Liver (tissue), 9 donors: ENCODE data around the gene OR2B6. TPM values are rescaled to one million over a fixed set of nuclear protein-coding genes. Genes with fewer than 3 reads are reported as not detected.
"Not testable (repeated sequence)": the region's sequence is repeated elsewhere in the genome, so short reads cannot be mapped to it uniquely, and the experiment has no call there.

Experiments used
- DNase-seq: peaks from one replicate; pipeline ENCODE4 v3.0.0-alpha.2; 2017; ENCODE audit warnings: low spot score
- H3K27ac ChIP-seq, 2 donors: one replicate each; pipeline ENCODE4 v1.7.0; 2013; ENCODE audit warnings: inconsistent platforms in 2 of 2, low read length in 2 of 2, control low read depth in 1 of 2, low read depth in 1 of 2, mild to moderate bottlenecking in 1 of 2
- H3K27me3 ChIP-seq, 4 donors: one replicate each; pipeline versions ENCODE4 v1.6.1 to v1.7.0; 2013; ENCODE audit warnings: low read length in 3 of 4, inconsistent platforms in 1 of 4, mild to moderate bottlenecking in 1 of 4, moderate library complexity in 1 of 4; ENCODE audit not compliant: control insufficient read depth in 4 of 4, insufficient read depth in 4 of 4
- H3K36me3 ChIP-seq, 4 donors: one replicate each; pipeline versions ENCODE4 v1.6.1 to v1.7.0; 2013; ENCODE audit warnings: low read length in 3 of 4, mild to moderate bottlenecking in 3 of 4, low read depth in 1 of 4, moderate library complexity in 1 of 4; ENCODE audit not compliant: control insufficient read depth in 4 of 4, insufficient read depth in 3 of 4
- H3K4me1 ChIP-seq, 4 donors: one replicate each; pipeline versions ENCODE4 v1.6.1 to v1.7.0; 2013; ENCODE audit warnings: low read length in 3 of 4, mild to moderate bottlenecking in 3 of 4, moderate library complexity in 1 of 4; ENCODE audit not compliant: control insufficient read depth in 4 of 4, insufficient read depth in 4 of 4
- H3K4me3 ChIP-seq, 3 donors: one replicate each; pipeline versions ENCODE4 v1.6.1 to v1.7.0; 2013; ENCODE audit warnings: low read length in 3 of 3, control low read depth in 1 of 3, low read depth in 1 of 3, mild to moderate bottlenecking in 1 of 3
- H3K9ac ChIP-seq, 2 donors: one replicate each; pipeline ENCODE4 v1.7.0; 2013; ENCODE audit warnings: low read length in 2 of 2, mild to moderate bottlenecking in 2 of 2, moderate library complexity in 2 of 2, control low read depth in 1 of 2, low read depth in 1 of 2
- H3K9me3 ChIP-seq, 4 donors: one replicate each; pipeline versions ENCODE4 v1.6.1 to v1.7.0; 2013; ENCODE audit warnings: low read length in 3 of 4; ENCODE audit not compliant: control insufficient read depth in 4 of 4
- EGR1 ChIP-seq, 2 donors: IDR thresholded peaks; 2 replicates each; pipeline ENCODE4 v1.6.1; 2016 to 2018; ENCODE audit warnings: antibody characterized with exemption in 2 of 2, low read depth in 2 of 2
- FOXA1 ChIP-seq: IDR thresholded peaks from 2 replicates; pipeline ENCODE4 v1.6.1; 2016; ENCODE audit warnings: antibody characterized with exemption
- FOXA2 ChIP-seq: IDR thresholded peaks from 2 replicates; pipeline ENCODE4 v1.6.1; 2016; ENCODE audit warnings: antibody characterized with exemption
- GABPA ChIP-seq, 2 donors: IDR thresholded peaks in 1 of 2; conservative IDR thresholded peaks in 1 of 2; 2 replicates each; pipeline ENCODE4 v1.6.1; 2016; ENCODE audit warnings: antibody characterized with exemption in 2 of 2, mild to moderate bottlenecking in 1 of 2, moderate library complexity in 1 of 2
- HNF4A ChIP-seq, 2 donors: conservative IDR thresholded peaks; 2 replicates each; pipeline ENCODE4 v1.6.1; 2016; ENCODE audit warnings: antibody characterized with exemption in 2 of 2, mild to moderate bottlenecking in 2 of 2
- HNF4G ChIP-seq: IDR thresholded peaks from 2 replicates; pipeline ENCODE4 v1.6.1; 2016; ENCODE audit warnings: antibody characterized with exemption
- MAX ChIP-seq: IDR thresholded peaks from 2 replicates; pipeline ENCODE4 v1.6.1; 2016; ENCODE audit warnings: antibody characterized with exemption
- NR2F2 ChIP-seq: IDR thresholded peaks from 2 replicates; pipeline ENCODE4 v1.6.1; 2016; ENCODE audit warnings: antibody characterized with exemption
- RAD21 ChIP-seq, 2 donors: IDR thresholded peaks; 2 replicates each; pipeline ENCODE4 v1.6.1; 2016; ENCODE audit warnings: antibody characterized with exemption in 2 of 2, mild to moderate bottlenecking in 2 of 2
- RXRA ChIP-seq, 2 donors: IDR thresholded peaks; 2 replicates each; pipeline ENCODE4 v1.6.1; 2017 to 2018; ENCODE audit warnings: antibody characterized with exemption in 2 of 2, mild to moderate bottlenecking in 1 of 2
- SP1 ChIP-seq: IDR thresholded peaks from 2 replicates; pipeline ENCODE4 v1.6.1; 2018; ENCODE audit warnings: antibody characterized with exemption, mild to moderate bottlenecking
- TAF1 ChIP-seq: conservative IDR thresholded peaks from 2 replicates; pipeline ENCODE4 v1.6.1; 2016; ENCODE audit warnings: antibody characterized with exemption, mild to moderate bottlenecking
- YY1 ChIP-seq: IDR thresholded peaks from 2 replicates; pipeline ENCODE4 v1.6.1; 2016; ENCODE audit warnings: antibody characterized with exemption, mild to moderate bottlenecking
- WGBS: extraction: QIAGEN DNeasy Blood & Tissue Kit; methylation state at CpG from one replicate; pipeline ENCODE4 v1.1.7; 2013; 5-methylcytosine and 5-hydroxymethylcytosine counted together
- polyA plus RNA-seq, 2 donors: library from polyadenylated mRNA; stranded (reverse) in 1 of 2; unstranded in 1 of 2; fragments of 200-250 nt in 1 of 2; fragments of >200 nt in 1 of 2; fragmentation: Nextera tagmentation in 1 of 2; extraction: Ambion mirVana in 1 of 2; gene quantifications; one replicate each; pipeline versions ENCODE4 v1.2.1 to v1.2.3, GENCODE V29; 2013 to 2015
- total RNA-seq, 2 donors: library from RNA; depleted of rRNA; stranded (reverse); fragments of >200 nt; gene quantifications; one replicate each; pipeline ENCODE4 v1.2.3, GENCODE V29; 2014
- TF ChIP-seq, protein P1 (sequence below): IDR thresholded peaks from 2 replicates; pipeline ENCODE4 v1.6.1; 2016; ENCODE audit warnings: antibody characterized with exemption
- TF ChIP-seq, protein P2 (sequence below): IDR thresholded peaks from 2 replicates; pipeline ENCODE4 v1.6.1; 2016; ENCODE audit warnings: antibody characterized with exemption
- TF ChIP-seq, protein P3 (sequence below): IDR thresholded peaks from 2 replicates; pipeline ENCODE4 v1.6.1; 2016; ENCODE audit warnings: antibody characterized with exemption, mild to moderate bottlenecking
- TF ChIP-seq, protein P4 (sequence below): fragments of 150-350 bp; IDR thresholded peaks from 2 replicates; pipeline ENCODE4 v1.5.1; 2017; ENCODE audit warnings: improper control_type of control experiment, low read depth, low read length; ENCODE audit not compliant: missing input control
- donor health status: healthy.
- donor health status: healthy.
- donor health status: healthy.
- donor health status: healthy.
- donor health status: healthy.

The OR2B6 gene
- total and polyA plus RNA-seq, 4 donors = 0.19 TPM; not detected in 3

GRCh38 chr6:27931209-27931608, 25.8 kb upstream of the OR2B6 start:
- Histone ChIP-seq H3K4me1 (no peaks in the 10 kb centered on the region), H3K9ac (no peak overlapping the region), H3K27me3 (no peaks in the 10 kb centered on the region), H3K9me3 (no peaks in the 10 kb centered on the region), H3K27ac (no peak overlapping the region), H3K4me3 (no peak overlapping the region), H3K36me3 (no peaks in the 10 kb centered on the region)
- no peak for DNase-seq
- 89% methylated on average over 2 of the region's 2 CpGs for WGBS
- no peak for TF ChIP-seq YY1
- no peak for TF ChIP-seq GABPA (IDR thresholded peaks at IDR 0.05 in 1 of 2, conservative IDR thresholded peaks at IDR 0.05 in 1 of 2)
- TF ChIP-seq, protein P1, sequence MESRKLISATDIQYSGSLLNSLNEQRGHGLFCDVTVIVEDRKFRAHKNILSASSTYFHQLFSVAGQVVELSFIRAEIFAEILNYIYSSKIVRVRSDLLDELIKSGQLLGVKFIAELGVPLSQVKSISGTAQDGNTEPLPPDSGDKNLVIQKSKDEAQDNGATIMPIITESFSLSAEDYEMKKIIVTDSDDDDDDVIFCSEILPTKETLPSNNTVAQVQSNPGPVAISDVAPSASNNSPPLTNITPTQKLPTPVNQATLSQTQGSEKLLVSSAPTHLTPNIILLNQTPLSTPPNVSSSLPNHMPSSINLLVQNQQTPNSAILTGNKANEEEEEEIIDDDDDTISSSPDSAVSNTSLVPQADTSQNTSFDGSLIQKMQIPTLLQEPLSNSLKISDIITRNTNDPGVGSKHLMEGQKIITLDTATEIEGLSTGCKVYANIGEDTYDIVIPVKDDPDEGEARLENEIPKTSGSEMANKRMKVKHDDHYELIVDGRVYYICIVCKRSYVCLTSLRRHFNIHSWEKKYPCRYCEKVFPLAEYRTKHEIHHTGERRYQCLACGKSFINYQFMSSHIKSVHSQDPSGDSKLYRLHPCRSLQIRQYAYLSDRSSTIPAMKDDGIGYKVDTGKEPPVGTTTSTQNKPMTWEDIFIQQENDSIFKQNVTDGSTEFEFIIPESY = no peak
- TF ChIP-seq, protein P2, sequence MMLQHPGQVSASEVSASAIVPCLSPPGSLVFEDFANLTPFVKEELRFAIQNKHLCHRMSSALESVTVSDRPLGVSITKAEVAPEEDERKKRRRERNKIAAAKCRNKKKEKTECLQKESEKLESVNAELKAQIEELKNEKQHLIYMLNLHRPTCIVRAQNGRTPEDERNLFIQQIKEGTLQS = no peak
- TF ChIP-seq SP1 = no peak
- TF ChIP-seq MAX = no peak
- TF ChIP-seq RXRA (IDR thresholded peaks at IDR 0.05) = no peak
- TF ChIP-seq HNF4A (conservative IDR thresholded peaks at IDR 0.05) = no peak
- TF ChIP-seq TAF1 = no peak
- TF ChIP-seq FOXA1 = no peak
- TF ChIP-seq, protein P3, sequence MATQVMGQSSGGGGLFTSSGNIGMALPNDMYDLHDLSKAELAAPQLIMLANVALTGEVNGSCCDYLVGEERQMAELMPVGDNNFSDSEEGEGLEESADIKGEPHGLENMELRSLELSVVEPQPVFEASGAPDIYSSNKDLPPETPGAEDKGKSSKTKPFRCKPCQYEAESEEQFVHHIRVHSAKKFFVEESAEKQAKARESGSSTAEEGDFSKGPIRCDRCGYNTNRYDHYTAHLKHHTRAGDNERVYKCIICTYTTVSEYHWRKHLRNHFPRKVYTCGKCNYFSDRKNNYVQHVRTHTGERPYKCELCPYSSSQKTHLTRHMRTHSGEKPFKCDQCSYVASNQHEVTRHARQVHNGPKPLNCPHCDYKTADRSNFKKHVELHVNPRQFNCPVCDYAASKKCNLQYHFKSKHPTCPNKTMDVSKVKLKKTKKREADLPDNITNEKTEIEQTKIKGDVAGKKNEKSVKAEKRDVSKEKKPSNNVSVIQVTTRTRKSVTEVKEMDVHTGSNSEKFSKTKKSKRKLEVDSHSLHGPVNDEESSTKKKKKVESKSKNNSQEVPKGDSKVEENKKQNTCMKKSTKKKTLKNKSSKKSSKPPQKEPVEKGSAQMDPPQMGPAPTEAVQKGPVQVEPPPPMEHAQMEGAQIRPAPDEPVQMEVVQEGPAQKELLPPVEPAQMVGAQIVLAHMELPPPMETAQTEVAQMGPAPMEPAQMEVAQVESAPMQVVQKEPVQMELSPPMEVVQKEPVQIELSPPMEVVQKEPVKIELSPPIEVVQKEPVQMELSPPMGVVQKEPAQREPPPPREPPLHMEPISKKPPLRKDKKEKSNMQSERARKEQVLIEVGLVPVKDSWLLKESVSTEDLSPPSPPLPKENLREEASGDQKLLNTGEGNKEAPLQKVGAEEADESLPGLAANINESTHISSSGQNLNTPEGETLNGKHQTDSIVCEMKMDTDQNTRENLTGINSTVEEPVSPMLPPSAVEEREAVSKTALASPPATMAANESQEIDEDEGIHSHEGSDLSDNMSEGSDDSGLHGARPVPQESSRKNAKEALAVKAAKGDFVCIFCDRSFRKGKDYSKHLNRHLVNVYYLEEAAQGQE = no peak
- no peak for TF ChIP-seq RAD21 (IDR thresholded peaks at IDR 0.05)
- TF ChIP-seq, protein P4, sequence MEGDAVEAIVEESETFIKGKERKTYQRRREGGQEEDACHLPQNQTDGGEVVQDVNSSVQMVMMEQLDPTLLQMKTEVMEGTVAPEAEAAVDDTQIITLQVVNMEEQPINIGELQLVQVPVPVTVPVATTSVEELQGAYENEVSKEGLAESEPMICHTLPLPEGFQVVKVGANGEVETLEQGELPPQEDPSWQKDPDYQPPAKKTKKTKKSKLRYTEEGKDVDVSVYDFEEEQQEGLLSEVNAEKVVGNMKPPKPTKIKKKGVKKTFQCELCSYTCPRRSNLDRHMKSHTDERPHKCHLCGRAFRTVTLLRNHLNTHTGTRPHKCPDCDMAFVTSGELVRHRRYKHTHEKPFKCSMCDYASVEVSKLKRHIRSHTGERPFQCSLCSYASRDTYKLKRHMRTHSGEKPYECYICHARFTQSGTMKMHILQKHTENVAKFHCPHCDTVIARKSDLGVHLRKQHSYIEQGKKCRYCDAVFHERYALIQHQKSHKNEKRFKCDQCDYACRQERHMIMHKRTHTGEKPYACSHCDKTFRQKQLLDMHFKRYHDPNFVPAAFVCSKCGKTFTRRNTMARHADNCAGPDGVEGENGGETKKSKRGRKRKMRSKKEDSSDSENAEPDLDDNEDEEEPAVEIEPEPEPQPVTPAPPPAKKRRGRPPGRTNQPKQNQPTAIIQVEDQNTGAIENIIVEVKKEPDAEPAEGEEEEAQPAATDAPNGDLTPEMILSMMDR = no peak
- no peak for TF ChIP-seq FOXA2
- no peak for TF ChIP-seq NR2F2

DNA sequence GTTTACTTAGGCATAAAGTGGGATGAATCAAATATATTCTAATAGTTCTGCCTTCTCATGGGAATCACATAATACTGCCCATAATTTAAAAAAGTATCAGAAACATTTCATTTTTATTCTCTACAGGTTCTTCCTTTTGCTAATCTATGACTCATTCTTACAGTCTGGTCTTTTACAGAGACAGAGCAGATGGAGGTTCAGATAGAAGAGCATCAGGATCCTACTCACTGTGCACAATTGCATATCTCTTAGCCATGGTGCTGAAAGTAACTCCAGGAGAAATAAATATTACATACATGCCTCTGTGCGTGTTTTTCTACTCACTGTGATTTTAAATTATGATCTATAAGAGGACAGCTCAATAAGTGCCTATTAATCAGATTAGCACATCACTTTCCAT, 16.3 kb upstream of the OR2B6 start:
- no peak for DNase-seq
- Histone ChIP-seq H3K9ac (no peak overlapping the region), H3K27ac (no peak overlapping the region), H3K27me3 (no peaks in the 10 kb centered on the region), H3K4me1 (no peaks in the 10 kb centered on the region), H3K4me3 (no peak overlapping the region), H3K9me3 (no peaks in the 10 kb centered on the region), H3K36me3 (no peaks in the 10 kb centered on the region)
- WGBS = 91% methylated on average over 1 of the region's 1 CpG
- TF ChIP-seq EGR1 (IDR thresholded peaks at IDR 0.05; ENCODE audit: low read depth in 2 of 2) (no peak), NR2F2 (no peak), RXRA (IDR thresholded peaks at IDR 0.05) (no peak), HNF4G (no peak), YY1 (no peak)
- TF ChIP-seq, protein P4 = no peak

DNA sequence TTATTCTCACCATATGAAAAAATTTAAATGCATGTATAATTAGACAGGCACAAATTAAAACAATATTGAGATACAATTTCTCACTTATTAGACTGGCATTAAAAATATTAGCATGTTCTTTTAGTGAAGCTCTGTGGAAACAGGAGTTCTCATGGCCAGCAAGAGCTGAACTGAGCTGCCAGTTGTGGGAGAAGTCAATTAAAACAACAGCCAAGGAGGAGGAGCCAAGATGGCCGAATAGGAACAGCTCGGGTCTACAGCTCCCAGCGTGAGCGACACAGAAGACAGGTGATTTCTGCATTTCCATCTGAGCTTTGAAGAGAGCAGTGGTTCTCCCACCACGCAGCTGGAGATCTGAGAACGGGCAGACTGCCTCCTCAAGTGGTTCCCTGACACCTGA, 14.0 kb upstream of the OR2B6 start:
- not testable (repeated sequence) for H3K9me3 ChIP-seq, DNase-seq, H3K36me3 ChIP-seq, H3K27me3 ChIP-seq, H3K4me3 ChIP-seq, H3K27ac ChIP-seq, H3K4me1 ChIP-seq, H3K9ac ChIP-seq
- 75% methylated on average over 6 of the region's 6 CpGs for WGBS
